DOHH2 (cell line): ENCODE data around the gene MSL3.

Experiments used
- H3F3A ChIP-seq: fragments of 200-600 bp; sonication (generic), shearing (Covaris generic); 2 replicates; pipeline ENCODE4 v1.6.0; 2016; ENCODE audit warnings: antibody characterized with exemption, mild to moderate bottlenecking; ENCODE audit not compliant: control insufficient read depth, insufficient read depth
- H3K27ac ChIP-seq: fragments of 200-600 bp; sonication (generic); 2 replicates; pipeline ENCODE4 v1.5.1; 2014; ENCODE audit warnings: low read depth, mild to moderate bottlenecking, low read length, moderate library complexity
- H3K27me3 ChIP-seq: fragments of 200-600 bp; sonication (generic); 2 replicates; pipeline ENCODE4 v1.6.1; 2014; ENCODE audit warnings: mild to moderate bottlenecking, low read length, mixed read lengths; ENCODE audit not compliant: control insufficient read depth
- H3K36me3 ChIP-seq: fragments of 200-600 bp; sonication (generic); 2 replicates; pipeline ENCODE4 v1.6.1; 2014; ENCODE audit warnings: mild to moderate bottlenecking, low read length, moderate library complexity, mixed read lengths; ENCODE audit not compliant: control insufficient read depth
- H3K4me1 ChIP-seq: fragments of 200-600 bp; sonication (generic); 2 replicates; pipeline ENCODE4 v1.6.1; 2014; ENCODE audit warnings: mild to moderate bottlenecking, low read length, mixed read lengths; ENCODE audit not compliant: control insufficient read depth
- H3K4me2 ChIP-seq: fragments of 200-600 bp; sonication (generic); 2 replicates; pipeline ENCODE4 v1.6.0; 2014; ENCODE audit warnings: mild to moderate bottlenecking, low read length, moderate library complexity
- H3K4me3 ChIP-seq: fragments of 200-600 bp; sonication (generic); 2 replicates; pipeline ENCODE4 v1.5.1; 2014; ENCODE audit warnings: mild to moderate bottlenecking, low read length, mixed read lengths
- H3K79me2 ChIP-seq: fragments of 200-600 bp; sonication (generic); 2 replicates; pipeline ENCODE4 v1.6.1; 2014; ENCODE audit warnings: mild to moderate bottlenecking, low read length, mixed read lengths; ENCODE audit not compliant: control insufficient read depth
- H3K9me2 ChIP-seq: fragments of 200-600 bp; sonication (generic); replicated peaks from 2 replicates; pipeline ENCODE4 v1.6.1; 2014; ENCODE audit warnings: mild to moderate bottlenecking, low read length, mixed read lengths; ENCODE audit not compliant: control insufficient read depth
- H3K9me3 ChIP-seq: fragments of 200-600 bp; sonication (generic); 2 replicates; pipeline ENCODE4 v1.6.1; 2014; ENCODE audit warnings: antibody characterized with exemption, low read length, mixed read lengths; ENCODE audit not compliant: control insufficient read depth, insufficient read depth
- H4K20me1 ChIP-seq: fragments of 200-600 bp; sonication (generic); 2 replicates; pipeline ENCODE4 v1.6.0; 2014; ENCODE audit warnings: low read depth, mild to moderate bottlenecking, antibody characterized with exemption, low read length, moderate library complexity; ENCODE audit not compliant: control insufficient read depth, insufficient read depth
- EZH2phosphoT487 ChIP-seq: fragments of 200-600 bp; sonication (generic); IDR thresholded peaks from 2 replicates; pipeline ENCODE4 v1.6.1; 2017; ENCODE audit warnings: borderline replicate concordance, mild to moderate bottlenecking, antibody characterized with exemption, low read length, moderate library complexity, mixed read lengths
- TF ChIP-seq, protein P1 (sequence below): fragments of 200-600 bp; sonication (generic); IDR thresholded peaks from one replicate; pipeline ENCODE4 v1.5.1; 2014; ENCODE audit warnings: antibody characterized with exemption, mild to moderate bottlenecking, low read depth, low read length; ENCODE audit not compliant: poor library complexity, severe bottlenecking

Gene MSL3

DNA sequence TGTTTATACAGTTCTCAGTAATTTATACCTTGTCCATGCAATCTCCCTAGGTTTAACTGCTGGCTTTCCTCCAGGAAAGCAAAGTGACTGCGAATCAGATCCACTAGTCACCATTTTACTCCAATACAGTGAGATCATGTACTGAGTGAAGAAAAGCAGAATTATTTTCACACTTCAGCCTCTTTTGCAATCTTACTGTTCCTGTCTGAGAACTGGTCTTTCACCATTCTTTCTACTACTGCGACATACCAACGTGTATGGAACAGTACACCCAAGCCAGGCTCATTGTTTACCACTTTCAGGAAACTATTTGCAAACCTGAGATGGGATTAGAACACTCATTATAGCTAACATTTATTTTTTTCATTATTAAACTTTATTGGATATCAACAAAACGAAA lies 8.0 kb upstream of the MSL3 start:
- no peaks in the 10 kb centered on the region for H3K4me1 ChIP-seq
- TF ChIP-seq EZH2phosphoT487, result no peak
- TF ChIP-seq, protein P1, sequence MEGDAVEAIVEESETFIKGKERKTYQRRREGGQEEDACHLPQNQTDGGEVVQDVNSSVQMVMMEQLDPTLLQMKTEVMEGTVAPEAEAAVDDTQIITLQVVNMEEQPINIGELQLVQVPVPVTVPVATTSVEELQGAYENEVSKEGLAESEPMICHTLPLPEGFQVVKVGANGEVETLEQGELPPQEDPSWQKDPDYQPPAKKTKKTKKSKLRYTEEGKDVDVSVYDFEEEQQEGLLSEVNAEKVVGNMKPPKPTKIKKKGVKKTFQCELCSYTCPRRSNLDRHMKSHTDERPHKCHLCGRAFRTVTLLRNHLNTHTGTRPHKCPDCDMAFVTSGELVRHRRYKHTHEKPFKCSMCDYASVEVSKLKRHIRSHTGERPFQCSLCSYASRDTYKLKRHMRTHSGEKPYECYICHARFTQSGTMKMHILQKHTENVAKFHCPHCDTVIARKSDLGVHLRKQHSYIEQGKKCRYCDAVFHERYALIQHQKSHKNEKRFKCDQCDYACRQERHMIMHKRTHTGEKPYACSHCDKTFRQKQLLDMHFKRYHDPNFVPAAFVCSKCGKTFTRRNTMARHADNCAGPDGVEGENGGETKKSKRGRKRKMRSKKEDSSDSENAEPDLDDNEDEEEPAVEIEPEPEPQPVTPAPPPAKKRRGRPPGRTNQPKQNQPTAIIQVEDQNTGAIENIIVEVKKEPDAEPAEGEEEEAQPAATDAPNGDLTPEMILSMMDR, result no peak
- H3K27ac ChIP-seq, result no peak overlapping the region
- no peak overlapping the region for H3K4me3 ChIP-seq
- no peak overlapping the region for H3K4me2 ChIP-seq
- no peaks in the 10 kb centered on the region for H4K20me1 ChIP-seq
- no peaks in the 10 kb centered on the region for H3K9me2 ChIP-seq
- no peaks in the 10 kb centered on the region for H3K9me3 ChIP-seq
- no peaks in the 10 kb centered on the region for H3K79me2 ChIP-seq
- H3K27me3 ChIP-seq, result no peaks in the 10 kb centered on the region
- no peaks in the 10 kb centered on the region for H3K36me3 ChIP-seq
- H3F3A ChIP-seq, result no peaks in the 10 kb centered on the region

DNA sequence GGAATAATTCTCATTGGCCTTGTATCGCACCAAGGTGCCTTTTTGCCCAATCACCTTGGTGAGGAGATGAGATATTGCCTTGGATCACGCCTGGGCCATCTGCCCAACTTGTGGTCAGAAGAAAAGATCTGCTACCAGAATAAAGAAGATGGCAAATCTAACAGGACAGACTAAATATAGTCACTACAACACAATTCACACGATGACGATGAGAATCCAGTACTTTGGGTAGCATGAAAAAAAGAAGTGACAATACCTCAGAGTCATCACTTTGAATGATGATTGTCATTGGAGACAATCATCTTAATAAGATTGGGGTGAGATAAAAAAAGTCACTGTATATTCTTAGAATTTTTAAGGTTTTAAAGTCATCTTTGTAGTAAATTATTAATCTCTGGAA lies 7.3 kb upstream of the MSL3 start:
- TF ChIP-seq, protein P1, result no peak
- no peak for TF ChIP-seq EZH2phosphoT487
- no peaks in the 10 kb centered on the region for H4K20me1 ChIP-seq
- H3K4me1 ChIP-seq, result no peaks in the 10 kb centered on the region
- H3K79me2 ChIP-seq, result no peaks in the 10 kb centered on the region
- no peak overlapping the region for H3K27ac ChIP-seq
- no peak overlapping the region for H3K4me3 ChIP-seq
- no peaks in the 10 kb centered on the region for H3F3A ChIP-seq
- no peak overlapping the region for H3K4me2 ChIP-seq
- no peaks in the 10 kb centered on the region for H3K9me2 ChIP-seq
- no peaks in the 10 kb centered on the region for H3K27me3 ChIP-seq
- no peaks in the 10 kb centered on the region for H3K36me3 ChIP-seq
- no peaks in the 10 kb centered on the region for H3K9me3 ChIP-seq

DNA sequence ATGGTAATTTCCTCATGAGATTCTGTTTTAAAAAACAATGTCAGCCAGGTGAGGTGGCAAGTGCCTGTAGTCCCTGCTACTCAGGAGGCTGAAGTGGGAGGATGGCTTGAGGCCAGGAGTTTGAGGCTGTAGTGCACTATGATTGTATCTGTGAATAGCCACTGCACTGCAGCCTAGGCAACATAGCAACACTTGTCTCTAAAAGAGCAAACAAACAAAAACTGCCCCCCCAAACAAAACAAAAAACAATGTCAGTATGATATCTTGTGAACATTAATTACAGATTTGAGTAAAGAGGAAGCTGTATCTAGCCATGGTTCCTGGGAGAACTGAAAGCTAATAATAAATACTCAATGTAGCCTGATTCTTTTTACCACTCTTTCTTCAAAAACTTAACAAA lies 6.8 kb upstream of the MSL3 start:
- Histone ChIP-seq H3K4me2 (no peak overlapping the region), H3F3A (no peaks in the 10 kb centered on the region), H3K79me2 (no peaks in the 10 kb centered on the region), H3K27me3 (no peaks in the 10 kb centered on the region), H3K9me3 (no peaks in the 10 kb centered on the region), H3K9me2 (no peaks in the 10 kb centered on the region), H3K4me3 (no peak overlapping the region), H3K27ac (no peak overlapping the region), H4K20me1 (no peaks in the 10 kb centered on the region), H3K36me3 (no peaks in the 10 kb centered on the region), H3K4me1 (no peaks in the 10 kb centered on the region)
- TF ChIP-seq EZH2phosphoT487, result no peak
- TF ChIP-seq, protein P1, result no peak

DNA sequence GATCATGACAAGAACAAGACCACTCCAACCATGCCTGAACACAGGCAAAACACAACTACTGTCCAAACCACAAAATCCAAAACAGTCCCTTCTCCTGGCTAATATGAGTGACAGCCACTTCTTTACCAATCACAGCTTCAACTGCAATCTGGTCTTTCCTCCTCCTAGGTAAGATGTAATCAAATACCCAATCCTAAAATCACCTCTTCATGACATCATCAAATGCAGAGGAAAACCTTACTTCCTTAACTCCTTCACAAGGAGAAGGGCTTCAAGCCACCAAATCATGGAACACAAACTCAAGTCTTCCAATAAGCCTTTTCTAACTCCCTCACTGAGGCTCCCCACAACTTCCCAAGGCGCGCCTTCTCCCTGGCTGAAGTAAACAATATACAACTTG lies 4.4 kb upstream of the MSL3 start:
- H3K27ac ChIP-seq, result no peak overlapping the region
- H3K79me2 ChIP-seq, result peaks cover 1% of the 10 kb centered on the region
- H3K27me3 ChIP-seq, result peaks cover 7% of the 10 kb centered on the region; the same call in 1 of the 2 replicates
- no peaks in the 10 kb centered on the region for H3K9me2 ChIP-seq
- H4K20me1 ChIP-seq, result no peaks in the 10 kb centered on the region
- H3K36me3 ChIP-seq, result no peaks in the 10 kb centered on the region
- TF ChIP-seq, protein P1, result no peak
- TF ChIP-seq EZH2phosphoT487, result no peak
- no peaks in the 10 kb centered on the region for H3K9me3 ChIP-seq
- H3K4me2 ChIP-seq, result no peak overlapping the region
- no peaks in the 10 kb centered on the region for H3F3A ChIP-seq
- no peak overlapping the region for H3K4me3 ChIP-seq
- peaks cover 6% of the 10 kb centered on the region for H3K4me1 ChIP-seq
